TTC549 (cell line): Measurements from ENCODE around the gene TLE4.

ENCODE experiments used
- FAIRE-seq: peaks from 2 replicates; lab custom pipeline; 2012; peaks lifted over from hg19 to GRCh38; lab: Jason Lieb, UNC

Gene TLE4

GRCh38 chr9:79693750-79694149 lies 122.0 kb downstream of the TLE4 start:
- FAIRE-seq = no peak

DNA sequence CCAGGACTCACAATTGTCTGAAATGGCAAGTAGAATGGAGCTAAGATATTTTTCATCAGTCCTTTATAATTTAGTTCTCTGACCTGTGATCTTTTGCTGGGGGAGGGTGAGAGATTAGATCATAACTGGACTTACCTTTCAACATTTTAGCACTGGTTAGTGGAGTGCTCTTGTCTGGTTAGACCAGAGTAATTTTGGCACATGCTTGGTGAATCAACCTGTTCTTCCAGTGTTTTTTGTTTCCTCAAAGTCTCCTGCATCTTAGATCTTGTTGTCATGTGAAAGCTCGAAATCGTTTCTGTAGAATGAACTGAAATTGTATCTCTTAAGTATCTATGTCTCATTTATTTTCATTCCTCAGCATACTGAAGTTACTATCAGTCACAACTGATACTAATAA lies 122.4 kb downstream of the TLE4 start:
- no peak for FAIRE-seq

- no peak for FAIRE-seq
Observed at GRCh38 chr9:79694676-79695400, 123.1 kb downstream of the TLE4 start.

- FAIRE-seq = no peak
Observed at GRCh38 chr9:79695531-79696175, 123.9 kb downstream of the TLE4 start.

DNA sequence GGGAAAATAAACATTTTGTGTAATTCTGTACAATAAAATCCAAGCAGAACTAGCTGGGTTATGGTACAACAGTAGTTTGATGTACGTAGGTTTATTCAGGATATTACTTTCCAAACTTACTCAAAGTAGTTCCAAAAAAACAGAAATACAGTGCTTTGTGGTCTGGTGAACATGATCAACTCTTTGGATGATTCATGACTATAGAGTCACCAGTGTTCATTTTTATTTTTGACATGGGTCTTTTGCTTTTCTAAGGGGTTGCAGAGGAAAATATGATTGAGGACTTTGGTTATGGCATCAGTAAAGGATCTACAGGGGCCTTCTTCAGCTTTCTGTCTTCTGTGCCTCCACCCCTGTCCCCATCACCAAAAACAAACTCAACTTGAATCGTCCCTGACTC lies 127.2 kb downstream of the TLE4 start:
- no peak for FAIRE-seq

DNA sequence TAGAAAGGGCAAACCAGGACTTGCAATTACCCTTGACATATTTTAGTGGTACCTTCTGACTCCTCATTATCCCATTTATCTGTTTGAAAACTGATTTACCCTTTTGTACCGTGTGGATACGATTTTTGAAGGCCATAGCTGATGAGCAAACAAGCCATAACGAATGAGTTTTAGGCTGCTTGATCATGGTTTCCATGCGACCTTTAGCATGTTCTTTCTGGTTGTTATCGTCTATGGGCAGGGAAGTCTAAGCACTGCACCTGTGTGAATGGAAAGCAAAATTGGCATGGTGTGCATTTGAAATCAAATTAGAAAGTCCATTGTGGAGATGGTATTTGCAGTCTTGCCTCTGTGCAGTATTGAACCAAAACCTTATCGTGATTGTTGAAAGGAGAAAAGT lies 127.7 kb downstream of the TLE4 start:
- FAIRE-seq = no peak

DNA sequence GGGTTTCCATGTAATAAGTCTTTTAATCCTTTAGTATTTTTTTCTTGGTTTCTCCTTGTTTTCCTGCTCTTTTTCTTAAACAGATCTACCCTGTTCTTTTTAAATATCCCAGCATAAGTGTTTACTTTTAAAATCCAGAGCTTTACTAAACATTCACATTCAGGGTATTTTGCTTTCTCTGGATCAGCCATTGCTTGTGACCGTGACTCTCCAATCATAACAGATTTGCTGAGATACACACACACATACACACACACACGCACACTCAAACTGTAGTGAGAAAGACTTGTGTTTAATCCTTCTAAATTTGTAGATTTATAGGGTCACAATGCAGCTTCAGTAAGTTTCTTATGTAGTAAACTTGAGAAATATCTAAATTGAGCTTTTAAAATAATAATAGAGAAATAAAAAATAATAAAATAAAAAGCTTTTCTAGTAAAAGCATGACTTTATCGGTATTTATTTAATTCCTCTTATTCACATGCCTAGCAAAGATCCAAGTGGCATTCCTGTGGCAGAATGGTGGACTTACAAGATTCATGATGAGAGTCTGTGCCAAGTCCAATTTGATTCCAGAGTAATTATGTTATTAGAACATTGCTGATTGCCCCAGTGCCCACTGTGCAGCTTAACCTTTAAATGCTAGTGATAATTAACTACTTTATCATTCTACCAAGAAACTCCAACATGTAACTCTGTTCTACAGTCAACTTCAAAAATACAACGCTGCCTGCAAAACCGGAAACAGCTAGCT lies 129.0 kb downstream of the TLE4 start:
- FAIRE-seq = no peak

- FAIRE-seq = no peak
Observed at GRCh38 chr9:79701651-79702050, 129.9 kb downstream of the TLE4 start.

- FAIRE-seq = no peak
Observed at GRCh38 chr9:79705704-79706103, 133.9 kb downstream of the TLE4 start.

- FAIRE-seq = no peak
Observed at GRCh38 chr9:79706512-79706911, 134.7 kb downstream of the TLE4 start.

DNA sequence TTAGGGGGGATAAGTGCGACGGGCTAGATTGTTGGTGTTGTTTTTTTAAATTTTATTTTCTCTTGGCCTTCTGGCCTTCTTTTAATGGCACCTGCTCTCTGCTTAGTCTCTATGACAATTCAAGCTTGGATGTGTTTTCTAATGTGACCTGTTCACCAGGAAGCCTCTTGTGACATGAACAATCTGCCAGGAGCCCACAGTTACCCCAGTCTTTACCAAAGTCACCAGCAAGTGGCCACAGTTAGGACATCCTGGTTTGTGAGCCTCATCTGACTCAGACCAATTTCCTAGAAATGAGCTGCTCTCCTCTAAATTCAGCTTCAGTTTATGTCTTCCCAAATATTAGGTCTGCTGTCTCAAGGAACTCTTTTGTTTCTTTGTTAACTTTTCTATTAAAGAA lies 135.8 kb downstream of the TLE4 start:
- FAIRE-seq = no peak

DNA sequence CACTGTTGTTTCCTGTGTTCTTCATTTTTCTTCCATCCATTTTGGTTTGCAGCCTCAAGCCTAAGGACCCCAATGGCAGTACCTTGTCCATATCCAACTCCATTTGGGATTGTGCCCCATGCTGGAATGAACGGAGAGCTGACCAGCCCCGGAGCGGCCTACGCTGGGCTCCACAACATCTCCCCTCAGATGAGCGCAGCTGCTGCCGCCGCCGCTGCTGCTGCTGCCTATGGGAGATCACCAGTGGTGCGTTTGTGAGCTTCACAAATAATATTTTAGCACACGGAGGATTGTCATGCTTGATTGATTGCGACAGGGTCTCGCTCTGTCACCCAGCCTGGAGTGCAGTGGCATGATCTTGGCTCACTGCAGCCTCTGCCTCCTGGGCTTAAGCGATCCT lies 136.8 kb downstream of the TLE4 start:
- FAIRE-seq = no peak

DNA sequence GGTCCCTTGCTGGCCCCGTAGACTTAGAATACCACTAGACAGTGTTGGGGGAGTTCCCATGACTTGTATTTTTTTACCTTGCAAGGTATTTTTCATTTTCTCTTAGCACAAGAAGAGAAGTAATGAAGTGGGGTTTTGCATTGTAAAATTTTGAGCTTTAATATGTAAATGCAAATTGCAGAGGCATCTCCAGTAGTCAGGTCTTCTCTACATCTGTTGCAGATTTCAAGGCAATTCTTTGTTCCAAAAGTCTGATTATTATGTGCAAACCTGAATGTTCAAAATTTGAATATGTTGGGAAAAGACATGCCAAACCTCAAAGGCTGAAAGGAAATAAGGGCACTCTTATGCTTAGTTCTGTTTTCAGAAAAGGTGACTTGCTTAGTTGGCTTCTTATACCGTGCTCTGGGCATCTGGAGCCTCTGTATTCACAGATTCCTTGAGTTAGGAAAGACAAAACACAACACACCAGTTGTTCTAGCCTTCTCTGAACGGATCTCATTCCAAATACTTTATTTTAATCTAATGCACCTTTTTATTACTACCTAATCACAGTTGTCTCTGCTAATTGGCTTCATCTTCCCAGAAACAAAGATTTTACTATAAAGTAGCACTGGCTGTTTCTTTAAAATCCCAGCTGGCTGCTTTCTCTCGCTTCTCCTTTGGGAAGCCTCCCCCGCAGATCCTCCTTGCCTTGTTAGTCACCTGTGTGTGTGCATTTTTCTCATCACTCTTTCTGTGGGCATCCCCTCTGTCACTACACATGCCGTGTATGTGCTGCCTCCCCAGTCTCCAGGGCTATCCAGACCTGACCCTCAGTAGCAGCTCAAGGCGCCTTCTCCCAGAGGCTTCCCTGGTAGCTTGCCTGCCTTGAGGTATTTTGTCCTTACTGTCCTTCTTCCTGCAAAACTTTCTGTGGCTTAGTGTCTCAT lies 138.2 kb downstream of the TLE4 start:
- no peak for FAIRE-seq

- FAIRE-seq = no peak
Observed at GRCh38 chr9:79711874-79712273, 140.1 kb downstream of the TLE4 start.

- no peak for FAIRE-seq
Observed at GRCh38 chr9:79719021-79719420, 147.3 kb downstream of the TLE4 start.

DNA sequence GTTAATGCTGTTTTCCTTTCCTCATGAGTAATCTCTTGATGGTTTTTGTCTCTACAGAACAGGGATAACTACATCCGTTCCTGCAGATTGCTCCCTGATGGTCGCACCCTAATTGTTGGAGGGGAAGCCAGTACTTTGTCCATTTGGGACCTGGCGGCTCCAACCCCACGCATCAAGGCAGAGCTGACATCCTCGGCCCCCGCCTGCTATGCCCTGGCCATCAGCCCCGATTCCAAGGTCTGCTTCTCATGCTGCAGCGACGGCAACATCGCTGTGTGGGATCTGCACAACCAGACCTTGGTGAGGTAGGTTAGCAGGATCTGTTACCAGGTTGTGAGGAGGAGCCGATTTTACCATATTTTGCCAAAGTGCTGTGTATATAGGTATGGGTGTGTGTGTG lies 148.2 kb downstream of the TLE4 start:
- FAIRE-seq = no peak

DNA sequence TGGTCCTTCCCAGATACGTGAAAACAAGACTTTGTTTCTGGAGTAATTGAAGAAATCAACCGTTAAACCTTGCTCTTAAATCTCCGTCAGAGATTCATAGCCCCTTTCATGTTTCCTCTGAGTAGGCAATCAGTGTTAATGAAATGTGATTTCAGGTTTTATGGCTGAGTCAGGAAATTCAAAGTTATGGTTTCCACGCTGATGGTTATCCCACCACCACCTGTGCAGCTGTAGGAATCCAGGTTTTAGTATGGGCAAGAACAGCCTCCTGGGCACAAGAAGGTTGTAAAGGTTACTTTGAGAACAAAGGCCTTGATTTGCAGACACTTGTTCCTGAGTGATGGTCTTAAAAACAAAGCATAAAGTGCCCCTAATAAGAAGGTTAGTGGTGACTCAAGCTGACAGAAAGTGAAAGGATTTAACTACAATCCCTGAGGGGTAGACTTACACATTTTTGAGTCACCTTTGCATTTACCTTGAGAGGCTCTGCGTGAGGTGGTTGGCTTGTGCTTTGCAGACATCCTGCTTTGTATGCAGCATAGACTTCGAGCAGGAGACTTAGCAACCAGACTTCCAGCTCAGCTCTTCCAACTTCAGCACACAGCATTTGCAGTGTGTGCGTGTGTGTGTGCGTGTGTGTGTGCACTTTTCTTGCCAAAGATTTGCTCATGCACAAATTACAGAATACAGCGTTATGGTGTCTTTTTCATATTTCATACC lies 159.6 kb downstream of the TLE4 start:
- no peak for FAIRE-seq

GRCh38 chr9:79735023-79735779 lies 163.4 kb downstream of the TLE4 start:
- no peak for FAIRE-seq

- FAIRE-seq = no peak
Observed at GRCh38 chr9:79736051-79736450, 164.3 kb downstream of the TLE4 start.

- FAIRE-seq = no peak
Observed at GRCh38 chr9:79741381-79741780, 169.6 kb downstream of the TLE4 start.
